ENCODE results near the gene CTNNA2.

Gene CTNNA2

DNA sequence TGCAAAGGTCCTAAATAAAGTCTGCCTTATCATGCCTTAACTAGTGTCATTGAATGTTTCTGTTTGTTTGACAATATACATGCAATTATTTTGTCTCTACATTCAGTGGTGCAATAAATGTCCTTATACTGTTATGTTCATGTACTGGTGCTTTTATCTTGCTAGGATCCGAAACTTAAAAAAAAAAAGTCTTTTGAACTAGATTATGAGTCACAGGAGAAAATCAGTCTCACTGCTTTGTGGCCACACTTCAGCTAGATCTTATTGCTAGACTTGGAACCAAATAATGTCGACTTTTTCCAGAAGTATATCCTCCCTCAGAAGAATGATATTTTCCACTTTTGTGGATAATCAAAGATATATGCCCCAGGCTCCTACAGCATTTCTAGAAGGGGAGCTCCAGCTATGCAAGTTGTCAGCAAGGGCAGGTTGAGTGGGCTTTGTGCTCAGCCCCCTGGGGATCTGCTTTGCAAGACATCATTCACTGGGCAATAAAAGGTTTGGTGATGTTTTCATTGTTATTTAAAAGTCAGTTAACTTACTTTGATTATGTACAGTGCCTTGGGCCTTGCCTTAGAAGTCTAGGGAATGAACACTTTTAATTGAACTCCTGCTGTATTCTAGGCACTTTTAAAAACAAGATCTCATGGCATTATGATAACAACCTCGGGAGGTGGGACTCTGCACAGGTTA, 948.8 kb downstream of the CTNNA2 start:
- Histone ChIP-seq H3K4me1 (no peaks in the 10 kb centered on the region), H3K9me3 (ENCODE audit: control insufficient read depth, low read length) (no peaks in the 10 kb centered on the region), H3K4me3 (ENCODE audit: low read depth, low read length) (no peak overlapping the region), H3K36me3 (ENCODE audit: control insufficient read depth, insufficient read depth, low read length) (no peaks in the 10 kb centered on the region), H3K79me2 (no peaks in the 10 kb centered on the region), H3K9ac (no peak overlapping the region), H2AFZ (no peak overlapping the region), H3K27me3 (ENCODE audit: control insufficient read depth, insufficient read depth, low read length) (peaks cover 2% of the 10 kb centered on the region), H3K4me2 (ENCODE audit: low read length) (no peak overlapping the region), H3K27ac (no peak overlapping the region)
- TF ChIP-seq CTCF (IDR thresholded peaks at IDR 0.05), result no peak

DNA sequence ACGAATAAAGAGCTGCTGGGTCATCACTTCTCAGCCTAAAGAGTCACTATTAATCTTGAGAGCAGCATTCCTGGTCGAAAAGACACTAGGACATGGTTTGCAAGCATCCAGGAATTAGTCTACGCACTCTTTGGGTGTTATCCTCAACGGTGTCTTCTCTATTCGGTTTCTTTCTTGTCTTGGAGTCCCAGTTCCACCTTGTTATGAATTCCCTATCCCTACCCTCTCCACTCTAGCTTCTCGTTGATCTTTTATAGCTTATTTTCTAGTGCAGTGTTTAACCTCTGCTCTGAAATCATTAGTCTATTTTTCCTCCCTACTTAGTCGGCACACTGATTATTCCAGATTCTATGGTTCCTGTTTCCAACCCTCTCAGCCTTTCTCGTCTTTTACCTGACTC, 949.8 kb downstream of the CTNNA2 start:
- no peaks in the 10 kb centered on the region for H3K79me2 ChIP-seq
- H3K27ac ChIP-seq, result no peak overlapping the region
- no peak overlapping the region for H3K4me3 ChIP-seq (ENCODE audit: low read depth, low read length)
- TF ChIP-seq CTCF (IDR thresholded peaks at IDR 0.05), result no peak
- H3K4me1 ChIP-seq, result no peaks in the 10 kb centered on the region
- H3K4me2 ChIP-seq (ENCODE audit: low read length), result no peak overlapping the region
- H3K27me3 ChIP-seq (ENCODE audit: control insufficient read depth, insufficient read depth, low read length), result peaks cover 2% of the 10 kb centered on the region
- no peak overlapping the region for H2AFZ ChIP-seq
- H3K36me3 ChIP-seq (ENCODE audit: control insufficient read depth, insufficient read depth, low read length), result no peaks in the 10 kb centered on the region
- no peaks in the 10 kb centered on the region for H3K9me3 ChIP-seq (ENCODE audit: control insufficient read depth, low read length)
- no peak overlapping the region for H3K9ac ChIP-seq

DNA sequence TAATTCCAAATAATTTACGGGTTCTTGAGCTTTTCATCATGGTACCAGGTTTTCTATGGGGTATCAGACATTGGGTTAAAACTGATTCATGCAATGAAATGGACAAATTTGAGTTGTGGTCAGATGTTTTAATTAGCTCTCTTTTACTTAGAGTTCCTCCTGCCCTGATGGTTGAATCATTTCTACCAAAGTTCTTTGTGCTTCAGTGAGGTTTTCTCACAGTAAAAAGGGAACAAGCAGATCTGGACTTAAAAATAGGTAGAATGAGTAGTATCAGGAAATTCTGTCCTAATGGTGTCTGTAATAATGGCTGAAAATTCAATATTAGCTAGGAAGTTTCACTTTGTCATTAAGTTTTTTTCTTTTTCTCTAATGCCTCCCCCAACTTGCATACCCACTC, 951.4 kb downstream of the CTNNA2 start:
- Histone ChIP-seq H2AFZ (no peak overlapping the region), H3K27ac (no peak overlapping the region), H3K4me3 (ENCODE audit: low read depth, low read length) (no peak overlapping the region), H3K9me3 (ENCODE audit: control insufficient read depth, low read length) (no peaks in the 10 kb centered on the region), H3K36me3 (ENCODE audit: control insufficient read depth, insufficient read depth, low read length) (no peaks in the 10 kb centered on the region), H3K4me1 (no peaks in the 10 kb centered on the region), H3K4me2 (ENCODE audit: low read length) (no peak overlapping the region), H3K9ac (no peak overlapping the region), H3K27me3 (ENCODE audit: control insufficient read depth, insufficient read depth, low read length) (peaks cover 2% of the 10 kb centered on the region), H3K79me2 (no peaks in the 10 kb centered on the region)
- no peak for TF ChIP-seq CTCF (IDR thresholded peaks at IDR 0.05)

DNA sequence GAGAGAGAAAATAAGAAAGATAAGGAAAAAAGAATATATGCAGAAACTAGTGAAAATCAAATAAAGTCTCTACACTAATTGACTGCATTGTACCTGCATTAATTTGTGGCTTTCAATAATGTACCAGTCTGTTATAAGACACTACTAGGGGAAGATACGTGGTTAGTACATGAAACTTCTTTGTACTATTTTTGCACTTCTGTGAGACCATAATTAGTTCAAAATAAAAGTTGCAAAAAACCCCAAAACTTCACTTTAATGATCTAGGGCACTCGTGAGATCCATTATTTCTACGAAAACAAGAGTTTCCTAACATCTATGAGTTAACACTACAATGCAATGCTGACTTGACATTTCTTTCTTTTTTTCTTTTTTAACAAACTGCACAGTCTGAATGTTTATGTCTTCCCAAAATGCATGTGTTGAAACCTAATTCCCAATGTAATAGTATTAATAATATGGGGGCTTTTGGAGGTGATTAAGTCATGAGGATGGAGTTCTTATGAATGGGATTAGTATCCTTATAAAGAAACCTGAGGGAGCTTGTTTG, 954.5 kb downstream of the CTNNA2 start:
- H3K27ac ChIP-seq, result no peak overlapping the region

More for the DNA sequence above, 954.5 kb downstream of the CTNNA2 start:
- H3K27me3 ChIP-seq (ENCODE audit: control insufficient read depth, insufficient read depth, low read length), result peaks cover 2% of the 10 kb centered on the region
- no peak overlapping the region for H2AFZ ChIP-seq
- H3K4me2 ChIP-seq (ENCODE audit: low read length), result no peak overlapping the region
- TF ChIP-seq CTCF (IDR thresholded peaks at IDR 0.05), result no peak
- no peaks in the 10 kb centered on the region for H3K79me2 ChIP-seq
- no peak overlapping the region for H3K4me3 ChIP-seq (ENCODE audit: low read depth, low read length)
- H3K9me3 ChIP-seq (ENCODE audit: control insufficient read depth, low read length), result no peaks in the 10 kb centered on the region
- H3K36me3 ChIP-seq (ENCODE audit: control insufficient read depth, insufficient read depth, low read length), result no peaks in the 10 kb centered on the region
- no peak overlapping the region for H3K9ac ChIP-seq
- no peaks in the 10 kb centered on the region for H3K4me1 ChIP-seq

Measured in parathyroid adenoma (tissue), 2 donors.